Mucosa of rectum (tissue), 2 donors: Measurements from ENCODE around the gene CELA3B.
"Not testable (repeated sequence)": the region's sequence is repeated elsewhere in the genome, so short reads cannot be mapped to it uniquely, and the experiment has no call there.

Source experiments
- H3K27ac ChIP-seq, 2 donors: one replicate each; pipeline ENCODE4 v1.7.0; 2013; ENCODE audit warnings: inconsistent platforms in 2 of 2, low read depth in 2 of 2, low read length in 2 of 2
- H3K27me3 ChIP-seq, 2 donors: one replicate each; pipeline ENCODE4 v1.7.0; 2013; ENCODE audit warnings: low read length in 2 of 2; ENCODE audit not compliant: control insufficient read depth in 2 of 2, insufficient read depth in 2 of 2
- H3K36me3 ChIP-seq, 2 donors: one replicate each; pipeline ENCODE4 v1.7.0; 2013; ENCODE audit warnings: low read length in 2 of 2; ENCODE audit not compliant: control insufficient read depth in 2 of 2, insufficient read depth in 2 of 2
- H3K4me1 ChIP-seq, 2 donors: one replicate each; pipeline ENCODE4 v1.7.0; 2013; ENCODE audit warnings: low read length in 2 of 2, mild to moderate bottlenecking in 1 of 2; ENCODE audit not compliant: control insufficient read depth in 2 of 2, insufficient read depth in 2 of 2
- H3K4me3 ChIP-seq, 2 donors: one replicate each; pipeline ENCODE4 v1.7.0; 2013; ENCODE audit warnings: low read length in 2 of 2
- H3K9ac ChIP-seq, 2 donors: one replicate each; pipeline ENCODE4 v1.7.0; 2013; ENCODE audit warnings: low read length in 2 of 2, low read depth in 1 of 2, mild to moderate bottlenecking in 1 of 2
- H3K9me3 ChIP-seq, 2 donors: one replicate each; pipeline ENCODE4 v1.7.0; 2013; ENCODE audit warnings: low read length in 2 of 2; ENCODE audit not compliant: control insufficient read depth in 2 of 2
- donor health status: healthy.
- donor health status: Normal muscosa, but diverticular disease.

Gene CELA3B

GRCh38 chr1:21942959-21943640 is 33.7 kb upstream of the CELA3B start:
- not testable (repeated sequence) for H3K27me3 ChIP-seq, H3K4me3 ChIP-seq, H3K9ac ChIP-seq, H3K36me3 ChIP-seq, H3K4me1 ChIP-seq, H3K27ac ChIP-seq, H3K9me3 ChIP-seq

- Histone ChIP-seq H3K4me3 (no peak overlapping the region), H3K27me3 (no peaks in the 10 kb centered on the region), H3K9me3 (no peaks in the 10 kb centered on the region), H3K27ac (no peak overlapping the region), H3K9ac (no peak overlapping the region), H3K4me1 (no peaks in the 10 kb centered on the region), H3K36me3 (no peaks in the 10 kb centered on the region)
These were observed 32.1 kb upstream of the CELA3B start for GRCh38 chr1:21944733-21945073.

- Histone ChIP-seq H3K9me3 (no peaks in the 10 kb centered on the region), H3K27me3 (no peaks in the 10 kb centered on the region), H3K4me3 (no peak overlapping the region), H3K9ac (no peak overlapping the region), H3K27ac (no peak overlapping the region), H3K36me3 (no peaks in the 10 kb centered on the region), H3K4me1 (no peaks in the 10 kb centered on the region)
These were observed 29.8 kb upstream of the CELA3B start for GRCh38 chr1:21946836-21947587.

- no peak overlapping the region for H3K4me3 ChIP-seq
- no peaks in the 10 kb centered on the region for H3K9me3 ChIP-seq
- H3K27ac ChIP-seq = no peak overlapping the region
These were observed 26.1 kb upstream of the CELA3B start for GRCh38 chr1:21950734-21951133.

GRCh38 chr1:21951226-21951870 is 25.5 kb upstream of the CELA3B start:
- Histone ChIP-seq H3K9ac (no peak overlapping the region), H3K9me3 (no peaks in the 10 kb centered on the region), H3K4me1 (peaks cover under 1 to 5% of the 10 kb centered on the region in 2 donors), H3K27ac (no peak overlapping the region), H3K36me3 (no peaks in the 10 kb centered on the region), H3K27me3 (no peaks in the 10 kb centered on the region), H3K4me3 (no peak overlapping the region)

More at GRCh38 chr1:21950734-21951133, 26.1 kb upstream of the CELA3B start:
- H3K4me1 ChIP-seq = peaks cover 0 to under 1% of the 10 kb centered on the region in 2 donors
- H3K9ac ChIP-seq = no peak overlapping the region
- no peaks in the 10 kb centered on the region for H3K36me3 ChIP-seq
- no peaks in the 10 kb centered on the region for H3K27me3 ChIP-seq

GRCh38 chr1:21952786-21953520 is 23.9 kb upstream of the CELA3B start:
- no peaks in the 10 kb centered on the region for H3K9me3 ChIP-seq
- H3K27ac ChIP-seq = no peak overlapping the region
- H3K4me1 ChIP-seq = peaks cover 12 to 17% of the 10 kb centered on the region in 2 donors
- H3K27me3 ChIP-seq = no peaks in the 10 kb centered on the region
- no peak overlapping the region for H3K4me3 ChIP-seq
- H3K36me3 ChIP-seq = no peaks in the 10 kb centered on the region
- no peak overlapping the region for H3K9ac ChIP-seq

- peak overlapping the region; percentile 31 to 52 for H3K27ac ChIP-seq
- H3K4me1 ChIP-seq = peaks cover 12 to 17% of the 10 kb centered on the region in 2 donors
- H3K9ac ChIP-seq = no peak overlapping the region
- no peaks in the 10 kb centered on the region for H3K27me3 ChIP-seq
- no peaks in the 10 kb centered on the region for H3K9me3 ChIP-seq
- no peak overlapping the region for H3K4me3 ChIP-seq
- no peaks in the 10 kb centered on the region for H3K36me3 ChIP-seq
These were observed 21.8 kb upstream of the CELA3B start for GRCh38 chr1:21955058-21955457.

- no peaks in the 10 kb centered on the region for H3K36me3 ChIP-seq
- no peaks in the 10 kb centered on the region for H3K9me3 ChIP-seq
- H3K4me3 ChIP-seq = no peak overlapping the region
- no peaks in the 10 kb centered on the region for H3K27me3 ChIP-seq
- H3K9ac ChIP-seq = no peak overlapping the region
- H3K27ac ChIP-seq = peak overlapping the region; percentile 31 to 52
- H3K4me1 ChIP-seq = peaks cover 12 to 17% of the 10 kb centered on the region in 2 donors
These were observed 21.1 kb upstream of the CELA3B start for GRCh38 chr1:21955501-21956281.

GRCh38 chr1:21956720-21957552 is 19.9 kb upstream of the CELA3B start:
- H3K9me3 ChIP-seq = no peaks in the 10 kb centered on the region
- H3K4me3 ChIP-seq = peak overlapping the region in 1 of 2 donors; percentile 52
- H3K27ac ChIP-seq = peak overlapping the region; percentile 53 to 79
- peak overlapping the region in 1 of 2 donors; percentile 67 for H3K9ac ChIP-seq
- peaks cover 12 to 17% of the 10 kb centered on the region in 2 donors for H3K4me1 ChIP-seq
- H3K36me3 ChIP-seq = no peaks in the 10 kb centered on the region
- no peaks in the 10 kb centered on the region for H3K27me3 ChIP-seq
